Esophagus muscularis mucosa (tissue), 3 donors: ENCODE measurements around the gene RPL31.

Source experiments
- CTCF ChIP-seq, 3 experiments: fragments of 200-600 bp in 2 of 3; fragments of 450-650 bp in 1 of 3; sonication (generic) in 2 of 3; IDR thresholded peaks; one replicate each; pipeline ENCODE4 v1.5.1; 2017 to 2019; ENCODE audit warnings: antibody characterized with exemption in 3 of 3, mild to moderate bottlenecking in 2 of 3, moderate library complexity in 1 of 3
- POLR2AphosphoS5 ChIP-seq, 2 donors: sonication (generic); formaldehyde crosslinking; IDR thresholded peaks; one replicate each; pipeline ENCODE4 v1.6.1; 2017; ENCODE audit warnings: antibody characterized with exemption in 2 of 2

GRCh38 chr2:101052147-101052546 lies 50.1 kb downstream of the RPL31 start:
- TF ChIP-seq CTCF (IDR thresholded peaks at IDR 0.05) (no peak), POLR2AphosphoS5 (IDR thresholded peaks at IDR 0.05) (no peak)
